Mucosa of descending colon (tissue), 3 donors: ENCODE data around the gene PKP3. TPM values are rescaled to one million over a fixed set of nuclear protein-coding genes. Genes with fewer than 3 reads are reported as not detected.
"Not testable (repeated sequence)": the region's sequence is repeated elsewhere in the genome, so short reads cannot be mapped to it uniquely, and the experiment has no call there.

Source experiments
- ATAC-seq: fragments of 200-7000 bp; cut with Tn5 transposase; one replicate; pipeline ENCODE4 v1.9.1; 2020; ENCODE audit warnings: mild to moderate bottlenecking, moderate library complexity
- DNase-seq, 3 donors: peaks; one replicate each; pipeline ENCODE4 v3.0.0-alpha.2; 2020
- H3K36me3 ChIP-seq: fragments of 200-600 bp; one replicate; pipeline ENCODE4 v1.8.0; 2021; ENCODE audit warnings: low read depth, mild to moderate bottlenecking
- H3K4me1 ChIP-seq: fragments of 200-600 bp; one replicate; pipeline ENCODE4 v1.8.0; 2021; ENCODE audit warnings: low read depth, mild to moderate bottlenecking
- H3K4me3 ChIP-seq: fragments of 200-600 bp; one replicate; pipeline ENCODE4 v1.8.0; 2021; ENCODE audit warnings: mild to moderate bottlenecking
- H3K9me3 ChIP-seq: fragments of 200-600 bp; one replicate; pipeline ENCODE4 v1.8.0; 2021; ENCODE audit warnings: mild to moderate bottlenecking
- CTCF ChIP-seq: fragments of 200-600 bp; IDR thresholded peaks from one replicate; pipeline ENCODE4 v1.8.0; 2022; ENCODE audit warnings: antibody characterized with exemption, mild to moderate bottlenecking
- intact Hi-C, 2 donors: fragments of 100-400 bp; cut with DNase I in 1 of 2; cut with micrococcal nuclease in 1 of 2; formaldehyde crosslinking; loops; one replicate each; pipeline versions ENCODE4 v1.11.0 to v1.11.1; 2022; cut with DNase I, micrococcal nuclease
- total RNA-seq, 3 donors: library from RNA; stranded (reverse); fragmentation: NEBNext Ultra II Directional in 2 of 3; extraction: Animal tissue kit (Norgen Biotek cat#: 25700) in 2 of 3; gene quantifications; one replicate each; pipeline versions ENCODE4 v1.2.1 to v1.2.4, GENCODE V29; 2021 to 2023
- donor health status: DM: no; HTN: no; CAD: no; lungs with moderate emphysema.
- donor health status: DM: no; HTN: no; CAD: no.
- donor health status: DM: no; HTN: yes; CAD: no.

The PKP3 gene
- total RNA-seq, 3 donors from 2014 or later = 73.3 to 174 (median 143) TPM

GRCh38 chr11:409600-410483 is 15.8 kb downstream of the PKP3 start:
- Histone ChIP-seq H3K9me3 (no peaks in the 10 kb centered on the region), H3K4me3 (no peak overlapping the region), H3K4me1 (peaks cover 16% of the 10 kb centered on the region), H3K36me3 (no peaks in the 10 kb centered on the region)
- peak in 1 of 3 donors; percentile 49 for DNase-seq
- no peak for TF ChIP-seq CTCF
- intact Hi-C loops = no loop called here
- no peak for ATAC-seq

GRCh38 chr11:410711-411110 is 16.7 kb downstream of the PKP3 start:
- intact Hi-C loops, H3K36me3 ChIP-seq, H3K9me3 ChIP-seq, ATAC-seq, H3K4me3 ChIP-seq: not testable (repeated sequence)
- peak in 1 of 3 donors; percentile 27 for DNase-seq
- H3K4me1 ChIP-seq = peaks cover 22% of the 10 kb centered on the region

- intact Hi-C loops, ATAC-seq: not testable (repeated sequence)
- DNase-seq = peak in 2 of 3 donors; percentile 19 to 44
Measured at GRCh38 chr11:411520-411919, 17.5 kb downstream of the PKP3 start.

GRCh38 chr11:412641-413119 is 18.7 kb downstream of the PKP3 start:
- peaks cover 15% of the 10 kb centered on the region for H3K4me1 ChIP-seq
- peak in 1 of 3 donors; percentile 53 for DNase-seq
- intact Hi-C loops = no loop called here
- no peak overlapping the region for H3K4me3 ChIP-seq
- TF ChIP-seq CTCF = no peak
- no peak for ATAC-seq
- no peaks in the 10 kb centered on the region for H3K36me3 ChIP-seq
- no peaks in the 10 kb centered on the region for H3K9me3 ChIP-seq

More at GRCh38 chr11:411520-411919, 17.5 kb downstream of the PKP3 start:
- H3K4me1 ChIP-seq = peaks cover 21% of the 10 kb centered on the region
- H3K9me3 ChIP-seq, H3K36me3 ChIP-seq, H3K4me3 ChIP-seq: not testable (repeated sequence)

GRCh38 chr11:413120-414081 is 19.4 kb downstream of the PKP3 start:
- no peaks in the 10 kb centered on the region for H3K9me3 ChIP-seq
- DNase-seq (peak in 1 of 3 donors; percentile 55), ATAC-seq (no peak)
- peaks cover 15% of the 10 kb centered on the region for H3K4me1 ChIP-seq
- H3K36me3 ChIP-seq = no peaks in the 10 kb centered on the region
- no peak overlapping the region for H3K4me3 ChIP-seq
- no peak for TF ChIP-seq CTCF
- intact Hi-C loops = no loop called here

GRCh38 chr11:414318-414857 is 20.4 kb downstream of the PKP3 start:
- no peak for TF ChIP-seq CTCF
- intact Hi-C loops = no loop called here
- Histone ChIP-seq H3K9me3 (no peaks in the 10 kb centered on the region), H3K4me1 (peaks cover 15% of the 10 kb centered on the region), H3K4me3 (no peak overlapping the region), H3K36me3 (no peaks in the 10 kb centered on the region)
- no peak for ATAC-seq
- DNase-seq = peak in 1 of 3 donors; percentile 55
